ENCODE data around the gene ENAM.
A peak's percentile ranks its signal among the peaks of the same experiment; 100 is the strongest.

The ENAM gene

GRCh38 chr4:70614184-70614555 is 14.4 kb upstream of the ENAM start:
- H3K9me2 ChIP-seq (replicated peaks; ENCODE audit: control insufficient read depth, low read length): no peaks in the 10 kb centered on the region
- peak overlapping the region; percentile 30 for H3K27ac ChIP-seq (ENCODE audit: low read depth, low read length)
- H3K4me3 ChIP-seq (ENCODE audit: low read length): peak overlapping the region; percentile 56
- H3K27me3 ChIP-seq (ENCODE audit: control insufficient read depth, low read length): no peaks in the 10 kb centered on the region
- H3K4me2 ChIP-seq (ENCODE audit: low read length): peak overlapping the region; percentile 72
- peaks cover 43% of the 10 kb centered on the region for H3K4me1 ChIP-seq (ENCODE audit: control insufficient read depth, low read length)
- no peaks in the 10 kb centered on the region for H3K36me3 ChIP-seq (ENCODE audit: control insufficient read depth, low read length)
- H3K79me2 ChIP-seq (ENCODE audit: control insufficient read depth, low read length): no peaks in the 10 kb centered on the region
- no peak for TF ChIP-seq CTCF (IDR thresholded peaks at IDR 0.05; ENCODE audit: low read depth, low read length, poor library complexity, severe bottlenecking)
- TF ChIP-seq EZH2phosphoT487 (IDR thresholded peaks at IDR 0.05; ENCODE audit: borderline replicate concordance, low read length): no peak
- H4K20me1 ChIP-seq (ENCODE audit: control insufficient read depth, insufficient read depth, low read depth, low read length): no peaks in the 10 kb centered on the region
- H3K9me3 ChIP-seq (ENCODE audit: control insufficient read depth, insufficient read depth, low read length): no peaks in the 10 kb centered on the region
- H3F3A ChIP-seq (ENCODE audit: control insufficient read depth, insufficient read depth): no peaks in the 10 kb centered on the region

DNA sequence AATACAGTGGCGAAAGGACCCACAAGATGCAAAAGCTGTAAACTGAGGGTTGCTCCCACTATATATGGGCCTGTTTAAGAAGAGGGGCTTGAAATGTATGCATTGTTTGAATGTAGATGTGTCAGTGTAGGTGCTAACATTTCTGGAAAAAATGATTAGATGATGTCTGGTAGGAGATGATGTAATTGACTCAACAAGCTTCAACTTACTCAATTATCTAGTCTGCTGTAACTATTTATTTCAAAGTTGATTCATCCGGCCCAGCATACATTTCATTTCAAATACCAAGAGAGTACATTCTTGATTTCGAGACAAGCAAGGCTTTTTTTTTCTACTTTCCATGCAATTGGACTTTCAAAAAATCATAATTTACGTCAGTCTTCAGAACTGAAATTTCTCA is 9.3 kb upstream of the ENAM start:
- H3K79me2 ChIP-seq (ENCODE audit: control insufficient read depth, low read length): no peaks in the 10 kb centered on the region
- no peak overlapping the region for H3K27ac ChIP-seq (ENCODE audit: low read depth, low read length)
- H3K9me2 ChIP-seq (replicated peaks; ENCODE audit: control insufficient read depth, low read length): no peaks in the 10 kb centered on the region
- no peaks in the 10 kb centered on the region for H3K9me3 ChIP-seq (ENCODE audit: control insufficient read depth, insufficient read depth, low read length)
- H3K36me3 ChIP-seq (ENCODE audit: control insufficient read depth, low read length): no peaks in the 10 kb centered on the region
- H3F3A ChIP-seq (ENCODE audit: control insufficient read depth, insufficient read depth): peaks cover 12% of the 10 kb centered on the region
- no peaks in the 10 kb centered on the region for H3K27me3 ChIP-seq (ENCODE audit: control insufficient read depth, low read length)
- H3K4me2 ChIP-seq (ENCODE audit: low read length): no peak overlapping the region
- no peak for TF ChIP-seq CTCF (IDR thresholded peaks at IDR 0.05; ENCODE audit: low read depth, low read length, poor library complexity, severe bottlenecking)
- TF ChIP-seq EZH2phosphoT487 (IDR thresholded peaks at IDR 0.05; ENCODE audit: borderline replicate concordance, low read length): no peak
- no peaks in the 10 kb centered on the region for H4K20me1 ChIP-seq (ENCODE audit: control insufficient read depth, insufficient read depth, low read depth, low read length)
- H3K4me3 ChIP-seq (ENCODE audit: low read length): no peak overlapping the region
- H3K4me1 ChIP-seq (ENCODE audit: control insufficient read depth, low read length): peaks cover 24% of the 10 kb centered on the region

DNA sequence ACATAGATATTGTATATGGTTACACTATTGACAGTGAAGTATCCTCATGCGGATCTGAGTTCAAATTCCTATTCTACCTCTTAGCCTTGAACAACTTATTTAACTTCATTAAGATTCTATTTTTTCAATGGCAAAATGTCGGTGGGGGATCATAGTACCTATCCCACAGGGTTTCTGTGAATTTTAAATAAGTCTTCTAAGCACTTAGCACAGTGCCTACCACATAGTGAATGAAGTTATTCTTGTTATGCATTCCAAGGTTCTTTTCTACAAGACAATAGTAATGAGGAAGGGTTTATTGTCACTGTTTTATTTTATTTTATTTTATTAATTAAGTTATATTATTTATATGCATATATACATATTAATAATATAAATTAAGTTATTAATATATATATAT is 8.8 kb upstream of the ENAM start:
- Histone ChIP-seq H3K4me2 (ENCODE audit: low read length) (no peak overlapping the region), H3K9me2 (replicated peaks; ENCODE audit: control insufficient read depth, low read length) (no peaks in the 10 kb centered on the region)
- no peak for TF ChIP-seq CTCF (IDR thresholded peaks at IDR 0.05; ENCODE audit: low read depth, low read length, poor library complexity, severe bottlenecking)
- TF ChIP-seq EZH2phosphoT487 (IDR thresholded peaks at IDR 0.05; ENCODE audit: borderline replicate concordance, low read length): no peak

DNA sequence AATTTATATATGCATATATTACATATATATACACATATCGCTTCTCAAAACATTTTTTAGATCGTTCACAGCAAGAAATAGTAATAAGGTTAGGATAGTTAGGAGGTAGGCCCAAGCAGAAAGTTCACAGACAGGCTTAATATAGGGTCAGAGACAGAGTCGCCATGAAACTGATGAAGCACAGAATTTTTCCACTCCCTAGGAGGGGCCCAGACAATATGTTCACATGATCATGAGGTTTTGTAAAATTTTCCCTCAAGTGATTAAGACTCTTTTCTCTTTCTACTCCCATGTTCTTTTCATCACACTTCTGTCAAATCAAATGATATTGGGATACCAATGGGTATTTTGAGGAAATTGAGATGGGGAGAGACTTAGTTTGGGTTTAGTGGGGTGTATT is 5.2 kb upstream of the ENAM start:
- H3K36me3 ChIP-seq (ENCODE audit: control insufficient read depth, low read length): no peaks in the 10 kb centered on the region
- H3K27me3 ChIP-seq (ENCODE audit: control insufficient read depth, low read length): no peaks in the 10 kb centered on the region
- no peak overlapping the region for H3K4me2 ChIP-seq (ENCODE audit: low read length)
- no peak overlapping the region for H3K4me3 ChIP-seq (ENCODE audit: low read length)
- H3K79me2 ChIP-seq (ENCODE audit: control insufficient read depth, low read length): no peaks in the 10 kb centered on the region
- peaks cover 12% of the 10 kb centered on the region for H3F3A ChIP-seq (ENCODE audit: control insufficient read depth, insufficient read depth)
- H3K27ac ChIP-seq (ENCODE audit: low read depth, low read length): no peak overlapping the region
- no peaks in the 10 kb centered on the region for H4K20me1 ChIP-seq (ENCODE audit: control insufficient read depth, insufficient read depth, low read depth, low read length)
- no peaks in the 10 kb centered on the region for H3K9me3 ChIP-seq (ENCODE audit: control insufficient read depth, insufficient read depth, low read length)
- TF ChIP-seq CTCF (IDR thresholded peaks at IDR 0.05; ENCODE audit: low read depth, low read length, poor library complexity, severe bottlenecking): no peak
- TF ChIP-seq EZH2phosphoT487 (IDR thresholded peaks at IDR 0.05; ENCODE audit: borderline replicate concordance, low read length): no peak
- H3K4me1 ChIP-seq (ENCODE audit: control insufficient read depth, low read length): peaks cover 8% of the 10 kb centered on the region
- no peaks in the 10 kb centered on the region for H3K9me2 ChIP-seq (replicated peaks; ENCODE audit: control insufficient read depth, low read length)

More for the DNA sequence above, 8.8 kb upstream of the ENAM start:
- H3K9me3 ChIP-seq (ENCODE audit: control insufficient read depth, insufficient read depth, low read length): no peaks in the 10 kb centered on the region
- H3K79me2 ChIP-seq (ENCODE audit: control insufficient read depth, low read length): no peaks in the 10 kb centered on the region
- H3K4me1 ChIP-seq (ENCODE audit: control insufficient read depth, low read length): peaks cover 20% of the 10 kb centered on the region
- no peaks in the 10 kb centered on the region for H3K36me3 ChIP-seq (ENCODE audit: control insufficient read depth, low read length)
- no peaks in the 10 kb centered on the region for H3K27me3 ChIP-seq (ENCODE audit: control insufficient read depth, low read length)
- peaks cover 12% of the 10 kb centered on the region for H3F3A ChIP-seq (ENCODE audit: control insufficient read depth, insufficient read depth)
- no peak overlapping the region for H3K27ac ChIP-seq (ENCODE audit: low read depth, low read length)
- H3K4me3 ChIP-seq (ENCODE audit: low read length): no peak overlapping the region
- no peaks in the 10 kb centered on the region for H4K20me1 ChIP-seq (ENCODE audit: control insufficient read depth, insufficient read depth, low read depth, low read length)

Measured in DOHH2 (cell line).